ENCODE results near the gene FRG1.
A peak's percentile ranks its signal among the peaks of the same experiment; 100 is the strongest.
"Not testable (repeated sequence)": the region's sequence is repeated elsewhere in the genome, so short reads cannot be mapped to it uniquely, and the experiment has no call there.

The FRG1 gene

GRCh38 chr4:189912170-189912569 is 28.5 kb upstream of the FRG1 start:
- no CpG with 5 or more reads among the region's 6 CpGs for WGBS, 2 donors (ENCODE audit: extremely low coverage in 2 of 2, insufficient read length in 2 of 2, insufficient replicate concordance in 1 of 2)
- Histone ChIP-seq H3K23ac (ENCODE audit: low read depth, low read length, poor library complexity) (no peak overlapping the region), H3K4me2 (ENCODE audit: insufficient read depth, low read length, poor library complexity, severe bottlenecking) (no peak overlapping the region), H4K91ac (ENCODE audit: low read depth, low read length, poor library complexity) (no peak overlapping the region), H3K4me3 (ENCODE audit: low read length in 2 of 2) (no peak overlapping the region), H3K4ac (ENCODE audit: low read length) (no peak overlapping the region), H3K18ac (ENCODE audit: low read length) (no peak overlapping the region), H3K27ac (replicated peaks; ENCODE audit: low read length) (no peak overlapping the region), H2BK5ac (ENCODE audit: low read length) (no peak overlapping the region), H3K9ac (ENCODE audit: low read depth, low read length, poor library complexity) (no peak overlapping the region), H3K27me3 (ENCODE audit: control insufficient read depth in 3 of 3, insufficient read depth in 3 of 3, low read depth in 1 of 3, low read length in 3 of 3) (no peaks in the 10 kb centered on the region), H2BK120ac (ENCODE audit: low read depth, low read length) (no peak overlapping the region), H3K14ac (ENCODE audit: low read length) (no peak overlapping the region), H4K8ac (ENCODE audit: low read depth, low read length) (no peak overlapping the region), H2BK12ac (ENCODE audit: low read length) (no peak overlapping the region), H2AFZ (ENCODE audit: low read length) (no peak overlapping the region), H2AK5ac (ENCODE audit: low read depth, low read length) (no peak overlapping the region), H3K36me3 (replicated peaks in 1 of 2; ENCODE audit: control insufficient read depth in 2 of 2, insufficient read depth in 2 of 2, low read length in 2 of 2) (no peaks in the 10 kb centered on the region), H3K4me1 (ENCODE audit: control insufficient read depth in 2 of 2, insufficient read depth in 1 of 2, low read depth in 1 of 2, low read length in 2 of 2) (no peaks in the 10 kb centered on the region), H2BK15ac (ENCODE audit: low read length) (no peak overlapping the region), H3K79me1 (ENCODE audit: low read depth, low read length) (peaks cover 1% of the 10 kb centered on the region), H3K9me3 (replicated peaks in 1 of 2; ENCODE audit: control insufficient read depth in 2 of 2, insufficient read depth in 1 of 2, low read depth in 1 of 2, low read length in 2 of 2) (no peaks in the 10 kb centered on the region)
- DNase-seq (ENCODE audit: low spot score), result no peak

GRCh38 chr4:189917161-189917891 is 23.3 kb upstream of the FRG1 start:
- WGBS, 2 donors (ENCODE audit: extremely low coverage in 2 of 2, insufficient read length in 2 of 2, insufficient replicate concordance in 1 of 2), result no CpG with 5 or more reads among the region's 23 CpGs
- Histone ChIP-seq H2BK12ac (ENCODE audit: low read length) (no peak overlapping the region), H2AK5ac (ENCODE audit: low read depth, low read length) (no peak overlapping the region)

GRCh38 chr4:189921058-189921457 is 19.6 kb upstream of the FRG1 start:
- no peak overlapping the region for H4K91ac ChIP-seq (ENCODE audit: low read depth, low read length, poor library complexity)
- H2BK12ac ChIP-seq (ENCODE audit: low read length), result no peak overlapping the region
- no peak overlapping the region for H3K4ac ChIP-seq (ENCODE audit: low read length)
- H3K23ac ChIP-seq (ENCODE audit: low read depth, low read length, poor library complexity), result no peak overlapping the region
- H3K4me2 ChIP-seq (ENCODE audit: insufficient read depth, low read length, poor library complexity, severe bottlenecking), result no peak overlapping the region
- H2BK5ac ChIP-seq (ENCODE audit: low read length), result no peak overlapping the region
- H2AFZ ChIP-seq (ENCODE audit: low read length), result no peak overlapping the region
- H3K36me3 ChIP-seq (replicated peaks in 1 of 2; ENCODE audit: control insufficient read depth in 2 of 2, insufficient read depth in 2 of 2, low read length in 2 of 2), result no peaks in the 10 kb centered on the region
- WGBS, 2 donors (ENCODE audit: extremely low coverage in 2 of 2, insufficient read length in 2 of 2, insufficient replicate concordance in 1 of 2), result no CpG with 5 or more reads among the region's 1 CpG
- no peak overlapping the region for H2BK15ac ChIP-seq (ENCODE audit: low read length)
- H3K9me3 ChIP-seq (replicated peaks in 1 of 2; ENCODE audit: control insufficient read depth in 2 of 2, insufficient read depth in 1 of 2, low read depth in 1 of 2, low read length in 2 of 2), result no peaks in the 10 kb centered on the region
- H3K79me1 ChIP-seq (ENCODE audit: low read depth, low read length), result peaks cover 1% of the 10 kb centered on the region
- H3K9ac ChIP-seq (ENCODE audit: low read depth, low read length, poor library complexity), result no peak overlapping the region
- H3K4me1 ChIP-seq (ENCODE audit: control insufficient read depth in 2 of 2, insufficient read depth in 1 of 2, low read depth in 1 of 2, low read length in 2 of 2), result no peaks in the 10 kb centered on the region
- no peak overlapping the region for H2AK5ac ChIP-seq (ENCODE audit: low read depth, low read length)
- H3K27ac ChIP-seq (replicated peaks; ENCODE audit: low read length), result no peak overlapping the region
- no peak overlapping the region for H3K18ac ChIP-seq (ENCODE audit: low read length)
- no peak overlapping the region for H2BK120ac ChIP-seq (ENCODE audit: low read depth, low read length)
- H4K8ac ChIP-seq (ENCODE audit: low read depth, low read length), result no peak overlapping the region
- no peak for DNase-seq (ENCODE audit: low spot score)
- no peaks in the 10 kb centered on the region for H3K27me3 ChIP-seq (ENCODE audit: control insufficient read depth in 3 of 3, insufficient read depth in 3 of 3, low read depth in 1 of 3, low read length in 3 of 3)
- no peak overlapping the region for H3K4me3 ChIP-seq (ENCODE audit: low read length in 2 of 2)
- no peak overlapping the region for H3K14ac ChIP-seq (ENCODE audit: low read length)

More at GRCh38 chr4:189917161-189917891, 23.3 kb upstream of the FRG1 start:
- H3K18ac ChIP-seq (ENCODE audit: low read length), result no peak overlapping the region
- no peak overlapping the region for H2BK15ac ChIP-seq (ENCODE audit: low read length)
- H4K91ac ChIP-seq (ENCODE audit: low read depth, low read length, poor library complexity), result no peak overlapping the region
- no peak overlapping the region for H3K4me3 ChIP-seq (ENCODE audit: low read length in 2 of 2)
- H3K79me1 ChIP-seq (ENCODE audit: low read depth, low read length), result peaks cover 1% of the 10 kb centered on the region
- H3K4me1 ChIP-seq (ENCODE audit: control insufficient read depth in 2 of 2, insufficient read depth in 1 of 2, low read depth in 1 of 2, low read length in 2 of 2), result no peaks in the 10 kb centered on the region
- H3K27me3 ChIP-seq (ENCODE audit: control insufficient read depth in 3 of 3, insufficient read depth in 3 of 3, low read depth in 1 of 3, low read length in 3 of 3), result no peaks in the 10 kb centered on the region
- no peaks in the 10 kb centered on the region for H3K9me3 ChIP-seq (replicated peaks in 1 of 2; ENCODE audit: control insufficient read depth in 2 of 2, insufficient read depth in 1 of 2, low read depth in 1 of 2, low read length in 2 of 2)
- H3K4ac ChIP-seq (ENCODE audit: low read length), result no peak overlapping the region
- H3K36me3 ChIP-seq (replicated peaks in 1 of 2; ENCODE audit: control insufficient read depth in 2 of 2, insufficient read depth in 2 of 2, low read length in 2 of 2), result no peaks in the 10 kb centered on the region
- no peak overlapping the region for H3K4me2 ChIP-seq (ENCODE audit: insufficient read depth, low read length, poor library complexity, severe bottlenecking)
- no peak for DNase-seq (ENCODE audit: low spot score)
- H2BK5ac ChIP-seq (ENCODE audit: low read length), result no peak overlapping the region
- H3K9ac ChIP-seq (ENCODE audit: low read depth, low read length, poor library complexity), result no peak overlapping the region
- H3K23ac ChIP-seq (ENCODE audit: low read depth, low read length, poor library complexity), result no peak overlapping the region
- H2AFZ ChIP-seq (ENCODE audit: low read length), result no peak overlapping the region
- no peak overlapping the region for H2BK120ac ChIP-seq (ENCODE audit: low read depth, low read length)
- no peak overlapping the region for H3K27ac ChIP-seq (replicated peaks; ENCODE audit: low read length)
- H3K14ac ChIP-seq (ENCODE audit: low read length), result peak overlapping the region; percentile 38
- H4K8ac ChIP-seq (ENCODE audit: low read depth, low read length), result no peak overlapping the region

DNA sequence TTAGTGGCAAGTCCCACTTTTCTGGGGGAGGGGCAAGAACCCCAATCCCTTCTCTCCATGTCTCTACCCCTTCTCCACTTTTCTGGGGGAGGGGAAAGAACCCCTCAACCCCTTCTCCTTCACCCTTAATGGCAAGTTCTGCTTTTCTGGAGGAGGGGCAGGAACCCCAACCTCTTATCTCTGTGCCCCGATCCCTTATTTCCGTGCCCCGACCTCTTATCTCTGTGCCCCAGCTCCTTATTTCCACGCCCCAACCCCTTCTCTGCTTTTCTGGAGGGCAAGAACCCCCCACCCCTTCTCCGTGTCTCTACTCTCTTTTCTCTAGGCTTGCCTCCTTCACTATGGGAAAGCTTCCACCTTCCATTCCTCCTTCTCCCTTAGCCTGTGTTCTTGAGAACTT is 13.9 kb upstream of the FRG1 start:
- not testable (repeated sequence) for H2BK5ac ChIP-seq (ENCODE audit: low read length); H3K79me1 ChIP-seq (ENCODE audit: low read depth, low read length); H3K18ac ChIP-seq (ENCODE audit: low read length); H3K4me3 ChIP-seq (ENCODE audit: low read length in 2 of 2); H3K4me1 ChIP-seq (ENCODE audit: control insufficient read depth in 2 of 2, insufficient read depth in 1 of 2, low read depth in 1 of 2, low read length in 2 of 2); H3K23ac ChIP-seq (ENCODE audit: low read depth, low read length, poor library complexity); H3K36me3 ChIP-seq (replicated peaks in 1 of 2; ENCODE audit: control insufficient read depth in 2 of 2, insufficient read depth in 2 of 2, low read length in 2 of 2); H3K4ac ChIP-seq (ENCODE audit: low read length); H4K91ac ChIP-seq (ENCODE audit: low read depth, low read length, poor library complexity); H3K9ac ChIP-seq (ENCODE audit: low read depth, low read length, poor library complexity); H2AFZ ChIP-seq (ENCODE audit: low read length); H3K27ac ChIP-seq (replicated peaks; ENCODE audit: low read length); H3K4me2 ChIP-seq (ENCODE audit: insufficient read depth, low read length, poor library complexity, severe bottlenecking); H2BK15ac ChIP-seq (ENCODE audit: low read length); H2BK120ac ChIP-seq (ENCODE audit: low read depth, low read length); H3K14ac ChIP-seq (ENCODE audit: low read length); H4K8ac ChIP-seq (ENCODE audit: low read depth, low read length); H2AK5ac ChIP-seq (ENCODE audit: low read depth, low read length); DNase-seq (ENCODE audit: low spot score); H2BK12ac ChIP-seq (ENCODE audit: low read length); H3K27me3 ChIP-seq (ENCODE audit: control insufficient read depth in 3 of 3, insufficient read depth in 3 of 3, low read depth in 1 of 3, low read length in 3 of 3); H3K9me3 ChIP-seq (replicated peaks in 1 of 2; ENCODE audit: control insufficient read depth in 2 of 2, insufficient read depth in 1 of 2, low read depth in 1 of 2, low read length in 2 of 2)
- WGBS, 2 donors (ENCODE audit: extremely low coverage in 2 of 2, insufficient read length in 2 of 2, insufficient replicate concordance in 1 of 2), result no CpG with 5 or more reads among the region's 5 CpGs

Data from neuronal stem cell (in vitro differentiated cells).